ENCODE measurements around the gene DIPK1A.
A peak's percentile ranks its signal among the peaks of the same experiment; 100 is the strongest.

Gene DIPK1A

GRCh38 chr1:92843429-92844352 is 117.6 kb downstream of the DIPK1A start:
- no peak for DNase-seq
- H3K27me3 Mint-ChIP-seq = no peaks in the 10 kb centered on the region
- peak overlapping the region; percentile 88 for H3K27ac Mint-ChIP-seq
- H3K4me3 Mint-ChIP-seq = no peak overlapping the region
- no peaks in the 10 kb centered on the region for H3K9me3 Mint-ChIP-seq
- H3K36me3 Mint-ChIP-seq (ENCODE audit: low read depth) = peaks cover 67% of the 10 kb centered on the region
- peaks cover 21% of the 10 kb centered on the region for H3K4me1 Mint-ChIP-seq (ENCODE audit: low read depth)

GRCh38 chr1:92843046-92843423 is 118.2 kb downstream of the DIPK1A start:
- Mint-ChIP-seq H3K4me1 (ENCODE audit: low read depth) (peaks cover 28% of the 10 kb centered on the region), H3K27me3 (no peaks in the 10 kb centered on the region), H3K36me3 (ENCODE audit: low read depth) (peaks cover 74% of the 10 kb centered on the region)

GRCh38 chr1:92842082-92843045 is 118.9 kb downstream of the DIPK1A start:
- Mint-ChIP-seq H3K4me1 (ENCODE audit: low read depth) (peaks cover 35% of the 10 kb centered on the region), H3K27me3 (no peaks in the 10 kb centered on the region), H3K4me3 (no peak overlapping the region), H3K27ac (peak overlapping the region; percentile 88), H3K9me3 (no peaks in the 10 kb centered on the region), H3K36me3 (ENCODE audit: low read depth) (peaks cover 81% of the 10 kb centered on the region)
- no peak for DNase-seq

More at GRCh38 chr1:92843046-92843423, 118.2 kb downstream of the DIPK1A start:
- DNase-seq = no peak
- Mint-ChIP-seq H3K4me3 (no peak overlapping the region), H3K9me3 (no peaks in the 10 kb centered on the region), H3K27ac (peak overlapping the region; percentile 88)

- H3K27ac Mint-ChIP-seq = peak overlapping the region; percentile 82
- peak overlapping the region; percentile 97 for H3K4me3 Mint-ChIP-seq
- peaks cover 90% of the 10 kb centered on the region for H3K36me3 Mint-ChIP-seq (ENCODE audit: low read depth)
- peaks cover 51% of the 10 kb centered on the region for H3K4me1 Mint-ChIP-seq (ENCODE audit: low read depth)
- H3K9me3 Mint-ChIP-seq = no peaks in the 10 kb centered on the region
- H3K27me3 Mint-ChIP-seq = no peaks in the 10 kb centered on the region
- no peak for DNase-seq
Measured at GRCh38 chr1:92840600-92840999, 120.7 kb downstream of the DIPK1A start.

GRCh38 chr1:92839442-92839841 is 121.8 kb downstream of the DIPK1A start:
- peaks cover 63% of the 10 kb centered on the region for H3K4me1 Mint-ChIP-seq (ENCODE audit: low read depth)
- H3K4me3 Mint-ChIP-seq = peak overlapping the region; percentile 97

GRCh38 chr1:92838519-92838918 is 122.7 kb downstream of the DIPK1A start:
- H3K36me3 Mint-ChIP-seq (ENCODE audit: low read depth) = peaks cover 99% of the 10 kb centered on the region
- peak overlapping the region; percentile 97 for H3K4me3 Mint-ChIP-seq
- H3K4me1 Mint-ChIP-seq (ENCODE audit: low read depth) = peaks cover 72% of the 10 kb centered on the region
- peak overlapping the region; percentile 100 for H3K27ac Mint-ChIP-seq
- no peak for DNase-seq
- H3K9me3 Mint-ChIP-seq = no peaks in the 10 kb centered on the region
- no peaks in the 10 kb centered on the region for H3K27me3 Mint-ChIP-seq

More at GRCh38 chr1:92839442-92839841, 121.8 kb downstream of the DIPK1A start:
- Mint-ChIP-seq H3K36me3 (ENCODE audit: low read depth) (peaks cover 99% of the 10 kb centered on the region), H3K27me3 (no peaks in the 10 kb centered on the region), H3K9me3 (no peaks in the 10 kb centered on the region), H3K27ac (peak overlapping the region; percentile 100)
- no peak for DNase-seq

- peak overlapping the region; percentile 97 for H3K4me3 Mint-ChIP-seq
- H3K9me3 Mint-ChIP-seq = no peaks in the 10 kb centered on the region
- peaks cover 72% of the 10 kb centered on the region for H3K4me1 Mint-ChIP-seq (ENCODE audit: low read depth)
- H3K27ac Mint-ChIP-seq = peak overlapping the region; percentile 100
- H3K36me3 Mint-ChIP-seq (ENCODE audit: low read depth) = peaks cover 99% of the 10 kb centered on the region
- H3K27me3 Mint-ChIP-seq = no peaks in the 10 kb centered on the region
- no peak for DNase-seq
Measured at GRCh38 chr1:92837062-92837461, 124.2 kb downstream of the DIPK1A start.

GRCh38 chr1:92834617-92835016 is 126.6 kb downstream of the DIPK1A start:
- peak overlapping the region; percentile 97 for H3K4me3 Mint-ChIP-seq

GRCh38 chr1:92833840-92834239 is 127.4 kb downstream of the DIPK1A start:
- Mint-ChIP-seq H3K4me3 (peak overlapping the region; percentile 97), H3K9me3 (no peaks in the 10 kb centered on the region), H3K36me3 (ENCODE audit: low read depth) (peaks cover 71% of the 10 kb centered on the region), H3K4me1 (ENCODE audit: low read depth) (peaks cover 59% of the 10 kb centered on the region), H3K27ac (peak overlapping the region; percentile 100), H3K27me3 (no peaks in the 10 kb centered on the region)
- no peak for DNase-seq

More at GRCh38 chr1:92834617-92835016, 126.6 kb downstream of the DIPK1A start:
- Mint-ChIP-seq H3K9me3 (no peaks in the 10 kb centered on the region), H3K27me3 (no peaks in the 10 kb centered on the region), H3K36me3 (ENCODE audit: low read depth) (peaks cover 78% of the 10 kb centered on the region), H3K27ac (peak overlapping the region; percentile 100), H3K4me1 (ENCODE audit: low read depth) (peaks cover 65% of the 10 kb centered on the region)
- no peak for DNase-seq

GRCh38 chr1:92832537-92833114 is 128.6 kb downstream of the DIPK1A start:
- H3K36me3 Mint-ChIP-seq (ENCODE audit: low read depth) = peaks cover 58% of the 10 kb centered on the region
- H3K9me3 Mint-ChIP-seq = no peaks in the 10 kb centered on the region
- no peaks in the 10 kb centered on the region for H3K27me3 Mint-ChIP-seq
- peak overlapping the region; percentile 100 for H3K27ac Mint-ChIP-seq
- H3K4me1 Mint-ChIP-seq (ENCODE audit: low read depth) = peaks cover 47% of the 10 kb centered on the region
- H3K4me3 Mint-ChIP-seq = peak overlapping the region; percentile 97
- no peak for DNase-seq

- Mint-ChIP-seq H3K4me3 (peak within 1 kb of the TSS; percentile 97), H3K4me1 (ENCODE audit: low read depth) (peaks cover 40% of the 10 kb centered on the region), H3K9me3 (no peaks in the 10 kb centered on the region), H3K27ac (peak within 1 kb of the TSS; percentile 100), H3K36me3 (ENCODE audit: low read depth) (peaks cover 52% of the 10 kb centered on the region), H3K27me3 (no peaks in the 10 kb centered on the region)
- DNase-seq = peak; percentile 99
Measured at GRCh38 chr1:92831762-92832536, 129.3 kb downstream of the DIPK1A start, which contains the start of gene RPL5. Gene RPL5 (plus strand): TSS chr1:92832040. CDS start chr1:92832115, 75 bp downstream.

- Mint-ChIP-seq H3K4me1 (ENCODE audit: low read depth) (peaks cover 34% of the 10 kb centered on the region), H3K4me3 (peak overlapping the region; percentile 97), H3K9me3 (no peaks in the 10 kb centered on the region), H3K27me3 (no peaks in the 10 kb centered on the region), H3K27ac (peak overlapping the region; percentile 100), H3K36me3 (ENCODE audit: low read depth) (peaks cover 46% of the 10 kb centered on the region)
- peak; percentile 40 for DNase-seq
Measured at GRCh38 chr1:92831368-92831761, 129.9 kb downstream of the DIPK1A start.

- Mint-ChIP-seq H3K27ac (no peak overlapping the region), H3K4me1 (ENCODE audit: low read depth) (peaks cover 5% of the 10 kb centered on the region), H3K9me3 (no peaks in the 10 kb centered on the region), H3K36me3 (ENCODE audit: low read depth) (peaks cover under 1% of the 10 kb centered on the region), H3K27me3 (no peaks in the 10 kb centered on the region), H3K4me3 (no peak overlapping the region)
- DNase-seq = no peak
Measured at GRCh38 chr1:92826792-92827191, 134.5 kb downstream of the DIPK1A start.
